GM23338 (cell line): ENCODE results near the gene HOXD1. TPM values are rescaled to one million over a fixed set of nuclear protein-coding genes. Genes with fewer than 3 reads are reported as not detected.

ENCODE experiments used
- ATAC-seq: fragments of 200-7000 bp; cut with Tn5 transposase; 3 replicates; pipeline ENCODE4 v1.9.1; 2020
- DNase-seq: peaks from one replicate; pipeline ENCODE4 v3.0.0-alpha.2; 2015; ENCODE audit warnings: low spot score
- H2AFZ ChIP-seq: fragments of 200-600 bp; sonication (generic); 2 replicates; pipeline ENCODE4 v1.8.0; 2016; ENCODE audit warnings: antibody characterized with exemption, mild to moderate bottlenecking, moderate library complexity
- H3F3A ChIP-seq: fragments of 200-600 bp; sonication (generic); replicated peaks from 2 replicates; pipeline ENCODE4 v1.8.0; 2017; ENCODE audit warnings: antibody characterized with exemption, mixed run types, low read depth
- H3K27ac ChIP-seq: fragments of 200-600 bp; sonication (generic); 2 replicates; pipeline ENCODE4 v1.6.1; 2016; ENCODE audit warnings: low read depth
- H3K27me3 ChIP-seq: fragments of 200-600 bp; sonication (generic); 2 replicates; pipeline ENCODE4 v1.8.0; 2016; ENCODE audit warnings: mild to moderate bottlenecking, mixed run types, moderate library complexity; ENCODE audit not compliant: insufficient read depth
- H3K36me3 ChIP-seq: fragments of 200-600 bp; sonication (generic); 2 replicates; pipeline ENCODE4 v1.8.0; 2016; ENCODE audit warnings: mild to moderate bottlenecking; ENCODE audit not compliant: insufficient read depth
- H3K4me1 ChIP-seq: fragments of 200-600 bp; sonication (generic); 2 replicates; pipeline ENCODE4 v1.8.0; 2016; ENCODE audit warnings: mild to moderate bottlenecking, moderate library complexity; ENCODE audit not compliant: insufficient read depth
- H3K4me2 ChIP-seq: fragments of 200-600 bp; sonication (generic); 2 replicates; pipeline ENCODE4 v1.7.1; 2017; ENCODE audit warnings: mixed run types
- H3K4me3 ChIP-seq: fragments of 200-600 bp; sonication (generic); 2 replicates; pipeline ENCODE4 v1.6.1; 2016; ENCODE audit warnings: mixed run types
- H3K79me2 ChIP-seq: fragments of 200-600 bp; sonication (generic); replicated peaks from 2 replicates; pipeline ENCODE4 v1.8.0; 2017; ENCODE audit warnings: mild to moderate bottlenecking; ENCODE audit not compliant: insufficient read depth
- H3K9me2 ChIP-seq: fragments of 200-600 bp; sonication (generic); 2 replicates; pipeline ENCODE4 v1.8.0; 2017; ENCODE audit not compliant: insufficient read depth
- H4K20me1 ChIP-seq: fragments of 200-600 bp; sonication (generic); replicated peaks from 2 replicates; pipeline ENCODE4 v1.8.0; 2017; ENCODE audit warnings: mild to moderate bottlenecking; ENCODE audit not compliant: insufficient read depth
- H3K27ac Mint-ChIP-seq: 2 replicates; pipeline ENCODE4 v1.8.0; 2020; ENCODE audit warnings: inconsistent platforms, mild to moderate bottlenecking, moderate library complexity, mixed read lengths
- H3K27me3 Mint-ChIP-seq: 3 replicates; pipeline ENCODE4 v1.8.0; 2022; ENCODE audit warnings: low read depth, mild to moderate bottlenecking, moderate library complexity, mixed read lengths, inconsistent platforms; ENCODE audit not compliant: insufficient read depth, poor library complexity
- H3K36me3 Mint-ChIP-seq: 3 replicates; pipeline ENCODE4 v1.8.0; 2021; ENCODE audit warnings: low read depth, mild to moderate bottlenecking, inconsistent platforms, moderate library complexity, mixed read lengths
- H3K4me1 Mint-ChIP-seq: 3 replicates; pipeline ENCODE4 v1.8.0; 2020; ENCODE audit warnings: mild to moderate bottlenecking, inconsistent platforms, mixed read lengths
- H3K4me3 Mint-ChIP-seq: 3 replicates; pipeline ENCODE4 v1.8.0; 2021; ENCODE audit warnings: moderate library complexity, mild to moderate bottlenecking, inconsistent platforms, mixed read lengths
- H3K9me3 Mint-ChIP-seq: 3 replicates; pipeline ENCODE4 v1.8.0; 2020; ENCODE audit warnings: moderate library complexity, mild to moderate bottlenecking, inconsistent platforms, mixed read lengths
- EZH2 ChIP-seq: fragments of 200-600 bp; sonication (generic); IDR thresholded peaks from one replicate; pipeline ENCODE4 v1.8.0; 2017; ENCODE audit warnings: antibody characterized with exemption, mild to moderate bottlenecking, low read depth; ENCODE audit not compliant: unreplicated experiment
- polyA plus RNA-seq: library from polyadenylated mRNA; unstranded; fragments of >200 nt; fragmentation: Nextera tagmentation; extraction: Ambion mirVana; gene quantifications from 2 replicates; pipeline ENCODE4 v1.2.1, GENCODE V29; 2016
- total RNA-seq: library from RNA; depleted of rRNA; stranded (reverse); fragments of >200 nt; shearing (Covaris generic); gene quantifications from 2 replicates; pipeline ENCODE4 v1.2.3, GENCODE V29; 2014
- TF ChIP-seq, protein P1 (sequence below): IDR thresholded peaks from one replicate; pipeline ENCODE4 v1.6.1; 2018; ENCODE audit warnings: antibody characterized with exemption; ENCODE audit not compliant: unreplicated experiment

Gene HOXD1
- total and polyA plus RNA-seq, 2 experiments from 2014 or later: not detected

- H3K27me3 Mint-ChIP-seq: peaks cover 98% of the 10 kb centered on the region
Measured at GRCh38 chr2:176138923-176139660, 49.4 kb upstream of the HOXD1 start.

GRCh38 chr2:176139661-176140512, 48.6 kb upstream of the HOXD1 start:
- TF ChIP-seq EZH2: peak; percentile 73
- TF ChIP-seq, protein P1, sequence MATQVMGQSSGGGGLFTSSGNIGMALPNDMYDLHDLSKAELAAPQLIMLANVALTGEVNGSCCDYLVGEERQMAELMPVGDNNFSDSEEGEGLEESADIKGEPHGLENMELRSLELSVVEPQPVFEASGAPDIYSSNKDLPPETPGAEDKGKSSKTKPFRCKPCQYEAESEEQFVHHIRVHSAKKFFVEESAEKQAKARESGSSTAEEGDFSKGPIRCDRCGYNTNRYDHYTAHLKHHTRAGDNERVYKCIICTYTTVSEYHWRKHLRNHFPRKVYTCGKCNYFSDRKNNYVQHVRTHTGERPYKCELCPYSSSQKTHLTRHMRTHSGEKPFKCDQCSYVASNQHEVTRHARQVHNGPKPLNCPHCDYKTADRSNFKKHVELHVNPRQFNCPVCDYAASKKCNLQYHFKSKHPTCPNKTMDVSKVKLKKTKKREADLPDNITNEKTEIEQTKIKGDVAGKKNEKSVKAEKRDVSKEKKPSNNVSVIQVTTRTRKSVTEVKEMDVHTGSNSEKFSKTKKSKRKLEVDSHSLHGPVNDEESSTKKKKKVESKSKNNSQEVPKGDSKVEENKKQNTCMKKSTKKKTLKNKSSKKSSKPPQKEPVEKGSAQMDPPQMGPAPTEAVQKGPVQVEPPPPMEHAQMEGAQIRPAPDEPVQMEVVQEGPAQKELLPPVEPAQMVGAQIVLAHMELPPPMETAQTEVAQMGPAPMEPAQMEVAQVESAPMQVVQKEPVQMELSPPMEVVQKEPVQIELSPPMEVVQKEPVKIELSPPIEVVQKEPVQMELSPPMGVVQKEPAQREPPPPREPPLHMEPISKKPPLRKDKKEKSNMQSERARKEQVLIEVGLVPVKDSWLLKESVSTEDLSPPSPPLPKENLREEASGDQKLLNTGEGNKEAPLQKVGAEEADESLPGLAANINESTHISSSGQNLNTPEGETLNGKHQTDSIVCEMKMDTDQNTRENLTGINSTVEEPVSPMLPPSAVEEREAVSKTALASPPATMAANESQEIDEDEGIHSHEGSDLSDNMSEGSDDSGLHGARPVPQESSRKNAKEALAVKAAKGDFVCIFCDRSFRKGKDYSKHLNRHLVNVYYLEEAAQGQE: no peak
- H3K4me3 Mint-ChIP-seq: peak overlapping the region; percentile 62
- H3K4me1 Mint-ChIP-seq: peaks cover 22% of the 10 kb centered on the region
- H3K9me3 Mint-ChIP-seq: peaks cover 3% of the 10 kb centered on the region; the same call in 1 of the 3 replicates
- H3K27me3 Mint-ChIP-seq: peaks cover 98% of the 10 kb centered on the region
- Histone ChIP-seq H3K79me2 (no peaks in the 10 kb centered on the region), H3K4me3 (peak overlapping the region; percentile 64), H3K4me2 (peak overlapping the region; percentile 81), H3K4me1 (peaks cover 27% of the 10 kb centered on the region), H3K27ac (no peak overlapping the region), H2AFZ (peak overlapping the region; percentile 97; the same call in 1 of the 2 replicates), H3K9me2 (no peaks in the 10 kb centered on the region), H3K27me3 (peaks cover 100% of the 10 kb centered on the region), H3F3A (peaks cover 31% of the 10 kb centered on the region), H4K20me1 (peaks cover 40% of the 10 kb centered on the region), H3K36me3 (no peaks in the 10 kb centered on the region)
- ATAC-seq (peak; percentile 10; the same call in 2 of the 3 replicates), DNase-seq (no peak)
- H3K36me3 Mint-ChIP-seq: no peaks in the 10 kb centered on the region; the same call in 2 of the 3 replicates
- no peak overlapping the region for H3K27ac Mint-ChIP-seq

More at GRCh38 chr2:176138923-176139660, 49.4 kb upstream of the HOXD1 start:
- peak overlapping the region; percentile 32; the same call in 2 of the 3 replicates for H3K4me3 Mint-ChIP-seq
- Histone ChIP-seq H3F3A (peaks cover 39% of the 10 kb centered on the region), H3K27me3 (peaks cover 100% of the 10 kb centered on the region), H3K4me2 (peak overlapping the region; percentile 21; the same call in 1 of the 2 replicates), H3K4me1 (peaks cover 35% of the 10 kb centered on the region), H3K36me3 (no peaks in the 10 kb centered on the region), H3K4me3 (no peak overlapping the region), H3K79me2 (no peaks in the 10 kb centered on the region), H2AFZ (no peak overlapping the region), H4K20me1 (peaks cover 47% of the 10 kb centered on the region), H3K9me2 (no peaks in the 10 kb centered on the region), H3K27ac (no peak overlapping the region)
- TF ChIP-seq, protein P1: no peak
- TF ChIP-seq EZH2: peak; percentile 82
- DNase-seq (no peak), ATAC-seq (no peak)
- peaks cover 3% of the 10 kb centered on the region; the same call in 1 of the 3 replicates for H3K9me3 Mint-ChIP-seq
- H3K4me1 Mint-ChIP-seq: peaks cover 22% of the 10 kb centered on the region
- H3K27ac Mint-ChIP-seq: no peak overlapping the region
- H3K36me3 Mint-ChIP-seq: no peaks in the 10 kb centered on the region; the same call in 2 of the 3 replicates
